Colonic mucosa (tissue), 4 donors: ENCODE data around the gene STOX1. TPM values are rescaled to one million over a fixed set of nuclear protein-coding genes. Genes with fewer than 3 reads are reported as not detected.
"Not testable (repeated sequence)": the region's sequence is repeated elsewhere in the genome, so short reads cannot be mapped to it uniquely, and the experiment has no call there.

Experiments used
- DNase-seq: peaks from one replicate; pipeline ENCODE4 v3.0.0-alpha.2; 2020
- H3K27ac ChIP-seq: fragments of 200-600 bp; one replicate; pipeline ENCODE4 v1.8.0; 2021
- H3K27me3 ChIP-seq: fragments of 200-600 bp; one replicate; pipeline ENCODE4 v1.8.0; 2021
- H3K36me3 ChIP-seq: fragments of 200-600 bp; one replicate; pipeline ENCODE4 v1.8.0; 2021
- H3K4me1 ChIP-seq: fragments of 200-600 bp; one replicate; pipeline ENCODE4 v1.8.0; 2021; ENCODE audit warnings: mild to moderate bottlenecking
- H3K4me3 ChIP-seq: fragments of 200-600 bp; one replicate; pipeline ENCODE4 v1.8.0; 2021
- H3K9ac ChIP-seq, 2 donors: one replicate each; pipeline ENCODE4 v1.7.0; 2013; ENCODE audit warnings: control low read depth in 2 of 2, low read depth in 2 of 2, low read length in 2 of 2
- H3K9me3 ChIP-seq: fragments of 200-600 bp; one replicate; pipeline ENCODE4 v1.8.0; 2021
- CTCF ChIP-seq: fragments of 200-600 bp; IDR thresholded peaks from one replicate; pipeline ENCODE4 v1.8.0; 2022; ENCODE audit warnings: antibody characterized with exemption, mild to moderate bottlenecking
- intact Hi-C: fragments of 100-400 bp; cut with DNase I; formaldehyde crosslinking; loops from one replicate; pipeline ENCODE4 v1.14.1; 2022
- total RNA-seq, 2 donors: library from RNA; stranded (reverse); fragmentation: NEBNext Ultra II Directional in 1 of 2; extraction: Animal tissue kit (Norgen Biotek cat#: 25700) in 1 of 2; gene quantifications; one replicate each; pipeline ENCODE4 v1.2.1, GENCODE V29; 2021
- donor health status: healthy.
- donor health status: DM: no; HTN: no; CAD: no.
- donor health status: DM: no; HTN: no; CAD: no.

The STOX1 gene
- total RNA-seq, 2 donors from 2014 or later: 0.74 to 3.2 TPM

- Histone ChIP-seq H3K36me3 (no peaks in the 10 kb centered on the region), H3K27me3 (no peaks in the 10 kb centered on the region), H3K9me3 (no peaks in the 10 kb centered on the region), H3K27ac (no peak overlapping the region), H3K4me1 (no peaks in the 10 kb centered on the region), H3K4me3 (no peak overlapping the region), H3K9ac (no peak overlapping the region)
- TF ChIP-seq CTCF: no peak
- intact Hi-C loops: no loop called here
- no peak for DNase-seq
Measured at GRCh38 chr10:68861253-68861652, 33.9 kb downstream of the STOX1 start.

GRCh38 chr10:68864611-68865010 is 37.3 kb downstream of the STOX1 start:
- Histone ChIP-seq H3K4me3 (no peak overlapping the region), H3K36me3 (no peaks in the 10 kb centered on the region), H3K27me3 (no peaks in the 10 kb centered on the region), H3K27ac (no peak overlapping the region), H3K4me1 (no peaks in the 10 kb centered on the region), H3K9ac (no peak overlapping the region), H3K9me3 (no peaks in the 10 kb centered on the region)
- intact Hi-C loops: no loop called here
- TF ChIP-seq CTCF: no peak
- DNase-seq: no peak

GRCh38 chr10:68868173-68868572 is 40.8 kb downstream of the STOX1 start:
- DNase-seq, H3K27ac ChIP-seq, H3K36me3 ChIP-seq, H3K4me3 ChIP-seq, H3K9ac ChIP-seq, H3K9me3 ChIP-seq, intact Hi-C loops, H3K4me1 ChIP-seq, H3K27me3 ChIP-seq: not testable (repeated sequence)

GRCh38 chr10:68869623-68870022 is 42.3 kb downstream of the STOX1 start:
- no peaks in the 10 kb centered on the region for H3K36me3 ChIP-seq
- TF ChIP-seq CTCF: no peak
- intact Hi-C loops: no loop called here
- no peak overlapping the region for H3K27ac ChIP-seq
- H3K9ac ChIP-seq: no peak overlapping the region
- H3K27me3 ChIP-seq: no peaks in the 10 kb centered on the region
- H3K4me3 ChIP-seq: no peak overlapping the region
- H3K9me3 ChIP-seq: no peaks in the 10 kb centered on the region
- H3K4me1 ChIP-seq: no peaks in the 10 kb centered on the region
- no peak for DNase-seq

GRCh38 chr10:68870061-68870460 is 42.7 kb downstream of the STOX1 start:
- no peak overlapping the region for H3K27ac ChIP-seq

More at GRCh38 chr10:68870061-68870460, 42.7 kb downstream of the STOX1 start:
- Histone ChIP-seq H3K4me1 (no peaks in the 10 kb centered on the region), H3K27me3 (no peaks in the 10 kb centered on the region), H3K36me3 (no peaks in the 10 kb centered on the region), H3K9me3 (no peaks in the 10 kb centered on the region), H3K4me3 (no peak overlapping the region), H3K9ac (no peak overlapping the region)
- no peak for TF ChIP-seq CTCF
- intact Hi-C loops: no loop called here
- no peak for DNase-seq
